NCI-H1694 treated with DMSO at 0.1 percent for 48 hours (cell line): Measurements from ENCODE around the gene EZH1.
"Not testable (repeated sequence)": the region's sequence is repeated elsewhere in the genome, so short reads cannot be mapped to it uniquely, and the experiment has no call there.

Source experiments
- DNase-seq: peaks from one replicate; lab custom pipeline; 2025; lab: John Stamatoyannopoulos, UW

EZH1 gene

GRCh38 chr17:42669977-42670788 lies 74.7 kb downstream of the EZH1 start:
- DNase-seq = no peak

GRCh38 chr17:42669705-42669976 lies 75.2 kb downstream of the EZH1 start:
- DNase-seq = no peak

- DNase-seq = no peak
Measured at GRCh38 chr17:42667088-42667951, 77.5 kb downstream of the EZH1 start.

GRCh38 chr17:42666126-42666525 lies 78.7 kb downstream of the EZH1 start:
- not testable (repeated sequence) for DNase-seq

- DNase-seq = no peak
Measured at GRCh38 chr17:42665581-42666001, 79.2 kb downstream of the EZH1 start.

- DNase-seq = no peak
Measured at GRCh38 chr17:42660692-42661345, 84.0 kb downstream of the EZH1 start.

GRCh38 chr17:42659932-42660274 lies 84.9 kb downstream of the EZH1 start:
- DNase-seq = not testable (repeated sequence)

- peak; percentile 90 for DNase-seq
Measured at GRCh38 chr17:42659079-42659931, 85.5 kb downstream of the EZH1 start, which contains the start of gene TUBG2. TSS of gene TUBG2 (plus strand) at chr17:42659284. CDS start at chr17:42659504, 220 bp downstream.

- no peak for DNase-seq
Measured at GRCh38 chr17:42657824-42658588, 86.8 kb downstream of the EZH1 start.

GRCh38 chr17:42655528-42655927 lies 89.3 kb downstream of the EZH1 start:
- no peak for DNase-seq

GRCh38 chr17:42653179-42654124 lies 91.4 kb downstream of the EZH1 start:
- no peak for DNase-seq

GRCh38 chr17:42651392-42651791 lies 93.4 kb downstream of the EZH1 start:
- DNase-seq = no peak
